BJ (cell line): ENCODE results near the gene TCEAL8. TPM values are rescaled to one million over a fixed set of nuclear protein-coding genes. Genes with fewer than 3 reads are reported as not detected.
"Not testable (repeated sequence)": the region's sequence is repeated elsewhere in the genome, so short reads cannot be mapped to it uniquely, and the experiment has no call there.

ENCODE experiments used
- CTCF ChIA-PET: fragments of 350-600 bp; formaldehyde crosslinking; extraction: SDS; loops from one replicate; lab custom pipeline; 2021; ENCODE audit warnings: antibody characterized with exemption, inconsistent platforms; lab: Yijun Ruan, JAX
- POLR2A ChIA-PET: fragments of 300-600 bp; sonication (Branson Sonifier 250); formaldehyde crosslinking; extraction: SDS; loops from one replicate; lab custom pipeline; 2021; ENCODE audit warnings: antibody characterized with exemption; lab: Charles Lee
- DNase-seq: peaks from one replicate; pipeline ENCODE4 v3.0.0-alpha.2; 2011; ENCODE audit warnings: low read depth
- H3K27me3 ChIP-seq: 2 replicates; pipeline ENCODE4 v1.6.0; 2011; ENCODE audit warnings: low read length; ENCODE audit not compliant: control insufficient read depth, insufficient read depth
- H3K36me3 ChIP-seq: 2 replicates; pipeline ENCODE4 v1.5.1; 2011; ENCODE audit warnings: low read length; ENCODE audit not compliant: control insufficient read depth, insufficient read depth
- H3K4me3 ChIP-seq: 2 replicates; pipeline ENCODE4 v1.5.1; 2011; ENCODE audit warnings: low read depth, mild to moderate bottlenecking, control low read depth, low read length
- polyA plus RNA-seq: library from polyadenylated mRNA; depleted of rRNA; stranded (reverse); fragments of >200 nt; gene quantifications from 2 replicates; pipeline ENCODE4 v1.2.3, GENCODE V29; 2011
- TF ChIP-seq, protein P1 (sequence below): IDR thresholded peaks from 2 replicates; pipeline ENCODE4 v1.5.1; 2011; ENCODE audit warnings: low read depth, mild to moderate bottlenecking, control low read depth, inconsistent platforms, low read length, moderate library complexity; ENCODE audit not compliant: insufficient read depth

TCEAL8 gene
- polyA plus RNA-seq, 1 experiment: 26.7 TPM

DNA sequence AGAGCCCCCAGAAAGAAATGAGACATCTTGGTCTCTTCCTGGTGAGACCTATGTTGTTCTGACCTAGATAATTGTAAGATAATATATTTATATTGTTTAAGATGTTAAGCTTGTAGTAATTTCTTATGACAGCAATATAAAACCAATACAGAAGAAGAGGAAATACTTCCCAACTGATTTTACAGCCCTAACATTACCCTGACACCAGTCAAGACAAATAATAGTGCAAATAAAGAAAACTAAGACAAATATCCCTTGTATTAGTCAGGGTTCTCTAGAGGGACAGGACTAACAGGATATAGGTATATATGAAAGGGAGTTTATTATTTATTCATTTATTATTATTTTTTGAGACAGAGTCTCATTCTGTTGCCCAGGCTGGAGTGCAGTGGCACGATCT is 18.7 kb downstream of the TCEAL8 start:
- TF ChIP-seq, protein P1, sequence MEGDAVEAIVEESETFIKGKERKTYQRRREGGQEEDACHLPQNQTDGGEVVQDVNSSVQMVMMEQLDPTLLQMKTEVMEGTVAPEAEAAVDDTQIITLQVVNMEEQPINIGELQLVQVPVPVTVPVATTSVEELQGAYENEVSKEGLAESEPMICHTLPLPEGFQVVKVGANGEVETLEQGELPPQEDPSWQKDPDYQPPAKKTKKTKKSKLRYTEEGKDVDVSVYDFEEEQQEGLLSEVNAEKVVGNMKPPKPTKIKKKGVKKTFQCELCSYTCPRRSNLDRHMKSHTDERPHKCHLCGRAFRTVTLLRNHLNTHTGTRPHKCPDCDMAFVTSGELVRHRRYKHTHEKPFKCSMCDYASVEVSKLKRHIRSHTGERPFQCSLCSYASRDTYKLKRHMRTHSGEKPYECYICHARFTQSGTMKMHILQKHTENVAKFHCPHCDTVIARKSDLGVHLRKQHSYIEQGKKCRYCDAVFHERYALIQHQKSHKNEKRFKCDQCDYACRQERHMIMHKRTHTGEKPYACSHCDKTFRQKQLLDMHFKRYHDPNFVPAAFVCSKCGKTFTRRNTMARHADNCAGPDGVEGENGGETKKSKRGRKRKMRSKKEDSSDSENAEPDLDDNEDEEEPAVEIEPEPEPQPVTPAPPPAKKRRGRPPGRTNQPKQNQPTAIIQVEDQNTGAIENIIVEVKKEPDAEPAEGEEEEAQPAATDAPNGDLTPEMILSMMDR: no peak
- no peaks in the 10 kb centered on the region; the same call in 1 of the 2 replicates for H3K27me3 ChIP-seq
- DNase-seq: no peak
- POLR2A ChIA-PET: no interaction called here
- no peaks in the 10 kb centered on the region for H3K36me3 ChIP-seq
- CTCF ChIA-PET: no interaction called here
- H3K4me3 ChIP-seq: no peak overlapping the region

DNA sequence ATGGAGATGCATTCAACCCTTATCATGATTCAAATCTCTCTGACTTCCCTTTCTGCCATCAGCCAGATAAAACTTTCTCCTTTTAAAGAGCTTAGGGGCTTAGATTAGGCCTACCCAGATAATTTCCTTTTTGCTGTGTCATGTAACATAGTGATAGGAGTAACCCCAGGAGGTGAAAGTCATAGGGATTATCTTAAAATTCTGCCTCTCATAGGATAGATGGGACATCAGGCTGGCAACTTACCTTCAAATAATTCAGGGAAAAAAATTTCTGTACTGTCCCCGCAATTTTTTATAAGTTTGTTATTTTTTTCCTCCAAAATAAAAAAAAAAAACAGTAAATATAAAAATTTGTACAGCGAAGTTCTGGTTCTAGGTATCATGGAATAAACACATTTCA is 19.3 kb downstream of the TCEAL8 start:
- DNase-seq, H3K27me3 ChIP-seq, H3K4me3 ChIP-seq, CTCF ChIA-PET, H3K36me3 ChIP-seq, POLR2A ChIA-PET: not testable (repeated sequence)

DNA sequence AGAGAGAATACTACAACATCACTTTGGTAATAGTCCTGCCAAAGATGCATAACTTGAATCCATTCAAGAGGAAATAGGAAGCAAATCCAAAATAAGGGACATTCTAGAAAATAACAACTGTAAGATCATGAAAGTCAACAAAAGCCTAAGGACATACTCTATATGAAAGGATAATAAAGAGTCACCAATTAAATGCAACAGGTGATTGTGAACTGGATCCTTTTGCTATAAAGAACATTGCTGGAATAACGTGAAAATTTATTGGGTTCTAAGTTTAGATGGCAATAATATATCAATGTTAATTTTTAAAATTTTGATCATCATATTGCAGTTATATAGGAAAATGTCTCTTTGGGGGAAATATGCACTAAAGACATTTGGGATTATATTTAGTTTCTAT is 20.1 kb downstream of the TCEAL8 start:
- ChIA-PET CTCF (no interaction called here), POLR2A (no interaction called here)
- DNase-seq: no peak
- Histone ChIP-seq H3K36me3 (no peaks in the 10 kb centered on the region), H3K4me3 (no peak overlapping the region), H3K27me3 (no peaks in the 10 kb centered on the region; the same call in 1 of the 2 replicates)
- TF ChIP-seq, protein P1: no peak

DNA sequence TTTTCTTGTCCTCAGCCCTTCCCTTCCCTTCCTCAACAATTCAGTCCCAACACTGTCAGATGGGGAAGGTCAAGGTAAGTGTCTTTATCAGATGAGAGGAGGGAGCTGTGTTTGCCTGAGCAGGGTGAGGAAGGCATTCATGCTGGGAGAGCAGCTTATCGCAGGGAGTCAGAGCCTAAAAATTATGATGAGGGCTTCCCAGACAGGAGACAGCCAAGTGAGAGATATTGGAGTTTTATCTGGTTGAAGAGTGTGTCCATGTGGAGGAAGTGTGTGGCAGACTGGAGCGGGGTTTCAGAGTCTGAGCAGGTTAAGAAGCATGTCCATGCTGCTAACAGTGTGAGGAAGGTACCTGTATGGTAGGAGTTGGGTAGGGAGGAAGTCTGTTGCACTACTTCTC is 21.7 kb downstream of the TCEAL8 start:
- Histone ChIP-seq H3K27me3 (no peaks in the 10 kb centered on the region; the same call in 1 of the 2 replicates), H3K36me3 (no peaks in the 10 kb centered on the region), H3K4me3 (no peak overlapping the region)
- DNase-seq: no peak
- TF ChIP-seq, protein P1: no peak
- ChIA-PET POLR2A (no interaction called here), CTCF (no interaction called here)

DNA sequence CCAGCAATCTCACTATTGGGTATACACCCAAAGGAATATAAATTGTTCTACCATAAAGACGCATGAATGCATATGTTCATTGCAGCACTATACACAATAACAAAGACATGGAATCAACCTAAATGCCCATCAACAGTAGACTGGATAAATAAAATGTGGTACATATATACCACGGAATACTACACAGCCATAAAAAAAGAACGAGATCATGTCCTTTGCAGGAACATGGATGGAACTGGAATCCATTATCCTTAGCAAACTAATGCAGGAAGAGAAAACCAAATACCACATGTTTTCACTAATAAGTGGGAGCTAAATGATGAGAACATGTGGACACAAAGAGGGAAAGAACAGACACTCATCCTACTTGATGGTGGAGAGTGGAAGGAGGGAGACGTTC is 29.0 kb downstream of the TCEAL8 start:
- CTCF ChIA-PET, POLR2A ChIA-PET, H3K36me3 ChIP-seq, DNase-seq, H3K4me3 ChIP-seq, H3K27me3 ChIP-seq: not testable (repeated sequence)

DNA sequence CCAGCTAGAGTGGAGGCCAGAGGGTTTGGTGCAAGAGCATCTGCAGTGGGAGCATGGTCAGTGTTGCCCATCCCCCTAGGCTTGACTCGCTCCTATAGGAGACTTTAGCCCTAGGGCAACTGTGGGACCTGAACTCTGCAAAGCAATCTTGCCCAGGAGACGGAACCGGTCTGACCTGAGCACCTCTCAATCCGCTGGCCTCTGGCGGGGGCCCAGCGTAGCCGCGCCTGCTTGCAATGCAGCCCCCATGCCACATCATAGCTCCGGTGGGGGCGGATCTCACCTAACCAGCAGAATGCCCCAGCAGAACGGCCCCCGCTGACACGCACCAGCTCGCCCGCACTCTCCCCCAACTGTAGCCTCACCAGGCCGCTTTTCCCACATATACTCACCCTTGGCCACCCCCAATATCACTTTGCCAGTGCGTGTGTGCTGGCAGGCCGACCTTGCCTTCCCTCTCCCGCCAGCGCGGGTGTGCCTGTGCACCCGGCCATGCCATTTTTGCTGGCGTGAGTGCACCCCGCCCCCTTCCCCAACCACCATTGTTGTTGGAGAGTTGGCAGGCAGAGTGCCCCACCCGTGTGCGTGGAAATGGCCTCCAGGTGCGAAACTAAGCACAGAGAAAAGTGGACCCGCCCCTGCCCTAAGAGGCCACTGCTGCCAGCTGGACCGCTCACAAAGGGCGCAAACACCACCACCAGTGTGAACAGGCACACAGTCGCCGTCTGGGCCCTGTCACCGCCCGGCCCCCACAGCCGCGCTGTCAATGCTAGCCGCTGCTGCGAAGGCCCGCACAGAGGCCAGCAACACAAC is 34.2 kb downstream of the TCEAL8 start:
- ChIA-PET POLR2A (no interaction called here), CTCF (no interaction called here)
- DNase-seq: no peak
- Histone ChIP-seq H3K36me3 (no peaks in the 10 kb centered on the region), H3K4me3 (no peak overlapping the region), H3K27me3 (peaks cover 4% of the 10 kb centered on the region; the same call in 1 of the 2 replicates)
- TF ChIP-seq, protein P1: no peak
